Panc1 (cell line): Measurements from ENCODE around the gene AP4M1.
A peak's percentile ranks its signal among the peaks of the same experiment; 100 is the strongest.

Experiments used
- CTCF ChIP-seq: fragments of 450-650 bp; IDR thresholded peaks from 2 replicates; pipeline ENCODE4 v1.5.1; 2017; ENCODE audit warnings: mild to moderate bottlenecking
- POLR2AphosphoS5 ChIP-seq: IDR thresholded peaks from 2 replicates; pipeline ENCODE4 v1.6.1; 2012; ENCODE audit warnings: mild to moderate bottlenecking, low read depth, low read length, moderate library complexity
- REST ChIP-seq, 2 experiments: IDR thresholded peaks; 2 replicates each; pipeline ENCODE4 v1.6.1; 2011 to 2012; ENCODE audit warnings: low read depth in 2 of 2, control low read depth in 1 of 2, low read length in 1 of 2, mild to moderate bottlenecking in 1 of 2, moderate library complexity in 1 of 2; ENCODE audit not compliant: insufficient read depth in 1 of 2
- SIN3A ChIP-seq: IDR thresholded peaks from 2 replicates; pipeline ENCODE4 v1.6.1; 2012; ENCODE audit warnings: low read depth, mild to moderate bottlenecking, low read length, moderate library complexity, borderline replicate concordance; ENCODE audit not compliant: insufficient read depth

- TF ChIP-seq CTCF (peak; percentile 98), REST (IDR thresholded peaks at IDR 0.05; ENCODE audit: insufficient read depth in 1 of 2, low read depth in 2 of 2, low read length in 1 of 2) (no peak; a peak in 1 of 4 replicates), POLR2AphosphoS5 (peak; percentile 86), SIN3A (peak; percentile 85)
Observed at GRCh38 chr7:100081535-100082102, 19.8 kb upstream of the AP4M1 start, which contains the start of gene ZNF3.
